SK-N-SH (cell line): ENCODE measurements around the gene CDKAL1. TPM values are rescaled to one million over a fixed set of nuclear protein-coding genes. Genes with fewer than 3 reads are reported as not detected.

ENCODE experiments used
- CTCF ChIA-PET: fragments of 300-600, 350-600 bp; formaldehyde crosslinking; extraction: SDS; loops from one replicate; lab custom pipeline; 2021; lab: Yijun Ruan, JAX
- POLR2A ChIA-PET: fragments of 350-600 bp; sonication (Branson Sonifier 250); formaldehyde crosslinking; extraction: SDS; loops from one replicate; lab custom pipeline; 2020; ENCODE audit warnings: antibody characterized with exemption, inconsistent platforms; lab: Yijun Ruan, JAX
- DNase-seq: peaks from one replicate; pipeline ENCODE4 v3.0.0; 2012
- H2AFZ ChIP-seq: fragments of 200-600 bp; sonication (generic); 2 replicates; pipeline ENCODE4 v1.8.1; 2016; ENCODE audit warnings: antibody characterized with exemption, mild to moderate bottlenecking, low read depth
- H3F3A ChIP-seq: fragments of 200-600 bp; sonication (generic); replicated peaks from 2 replicates; pipeline ENCODE3; 2016; ENCODE audit warnings: antibody characterized with exemption, mild to moderate bottlenecking; ENCODE audit not compliant: insufficient read depth
- H3K27ac ChIP-seq, 2 experiments: fragments of 200-500 bp in 1 of 2; fragments of 200-600 bp in 1 of 2; sonication (Bioruptor generic) in 1 of 2; sonication (generic), shearing (Covaris generic) in 1 of 2; 2 replicates each; pipeline versions ENCODE4 v1.5.1 to v1.6.1; 2014 to 2016; ENCODE audit warnings: low read depth in 2 of 2, inconsistent platforms in 1 of 2, low read length in 1 of 2, mild to moderate bottlenecking in 1 of 2, mixed read lengths in 1 of 2
- H3K27me3 ChIP-seq: fragments of 200-600 bp; sonication (generic), shearing (Covaris generic); 2 replicates; pipeline ENCODE4 v1.6.1; 2016; ENCODE audit warnings: mixed run types; ENCODE audit not compliant: insufficient read depth
- H3K36me3 ChIP-seq, 2 experiments: fragments of 200-500 bp in 1 of 2; fragments of 200-600 bp in 1 of 2; sonication (Bioruptor generic) in 1 of 2; sonication (generic) in 1 of 2; replicated peaks in 1 of 2; 2 replicates each; pipeline versions ENCODE3 to v1.5.1; 2014 to 2016; ENCODE audit warnings: low read length in 1 of 2, mild to moderate bottlenecking in 1 of 2; ENCODE audit not compliant: insufficient read depth in 2 of 2, control insufficient read depth in 1 of 2
- H3K4me1 ChIP-seq, 2 experiments: fragments of 200-500 bp in 1 of 2; fragments of 200-600 bp in 1 of 2; sonication (Bioruptor generic) in 1 of 2; sonication (generic), shearing (Covaris generic) in 1 of 2; 2 replicates each; pipeline versions ENCODE4 v1.5.1 to v1.6.1; 2014 to 2016; ENCODE audit warnings: low read depth in 1 of 2, low read length in 1 of 2, mixed run types in 1 of 2; ENCODE audit not compliant: insufficient read depth in 2 of 2, control insufficient read depth in 1 of 2
- H3K4me2 ChIP-seq: fragments of 200-600 bp; sonication (generic), shearing (Covaris generic); 2 replicates; pipeline ENCODE4 v1.6.1; 2017; ENCODE audit warnings: mixed run types
- H3K4me3 ChIP-seq, 2 experiments: fragments of 200-500 bp in 1 of 2; fragments of 200-600 bp in 1 of 2; sonication (Bioruptor generic) in 1 of 2; sonication (generic), shearing (Covaris generic) in 1 of 2; 2 replicates each; pipeline versions ENCODE4 v1.5.1 to v1.8.1; 2014 to 2016; ENCODE audit warnings: low read depth in 2 of 2, inconsistent platforms in 1 of 2, low read length in 1 of 2, mild to moderate bottlenecking in 1 of 2, mixed read lengths in 1 of 2, moderate library complexity in 1 of 2
- H3K79me2 ChIP-seq: fragments of 200-600 bp; sonication (generic); 2 replicates; pipeline ENCODE4 v1.8.1; 2017; ENCODE audit warnings: mild to moderate bottlenecking; ENCODE audit not compliant: insufficient read depth
- H3K9ac ChIP-seq: fragments of 200-600 bp; sonication (generic); 2 replicates; pipeline ENCODE4 v1.6.1; 2017; ENCODE audit warnings: mixed run types
- H3K9me2 ChIP-seq: fragments of 200-600 bp; sonication (generic); 2 replicates; pipeline ENCODE4 v1.6.1; 2017; ENCODE audit warnings: mixed run types
- H3K9me3 ChIP-seq: fragments of 200-600 bp; sonication (generic); 2 replicates; pipeline ENCODE4 v1.6.1; 2017; ENCODE audit warnings: mixed run types, mild to moderate bottlenecking, moderate library complexity
- H4K20me1 ChIP-seq: fragments of 200-600 bp; sonication (generic); 2 replicates; pipeline ENCODE4 v1.6.1; 2017; ENCODE audit warnings: mild to moderate bottlenecking, mixed run types; ENCODE audit not compliant: insufficient read depth
- ELF1 ChIP-seq: IDR thresholded peaks from 2 replicates; pipeline ENCODE4 v1.4.0; 2012
- EP300 ChIP-seq, 2 experiments: IDR thresholded peaks; 2 replicates each; pipeline versions ENCODE4 v1.4.0 to v1.6.1; 2012; ENCODE audit warnings: borderline replicate concordance in 1 of 2, low read depth in 1 of 2, low read length in 1 of 2
- FOXJ3 ChIP-seq: sonication (generic); formaldehyde crosslinking; IDR thresholded peaks from 2 replicates; pipeline ENCODE4 v1.5.1; 2020; ENCODE audit warnings: mild to moderate bottlenecking, missing genetic modification reagents
- GATA2 ChIP-seq: sonication (generic); formaldehyde crosslinking; IDR thresholded peaks from 2 replicates; pipeline ENCODE4 v1.5.0; 2020; ENCODE audit warnings: mild to moderate bottlenecking, missing genetic modification reagents
- JUND ChIP-seq: IDR thresholded peaks from 2 replicates; pipeline ENCODE4 v1.4.0; 2012
- NFIC ChIP-seq: IDR thresholded peaks from 2 replicates; pipeline ENCODE4 v1.4.0; 2012; ENCODE audit warnings: borderline replicate concordance
- NRF1 ChIP-seq: IDR thresholded peaks from 2 replicates; pipeline ENCODE4 v1.6.1; 2012; ENCODE audit warnings: low read depth, mild to moderate bottlenecking, low read length
- POLR2AphosphoS5 ChIP-seq: IDR thresholded peaks from 2 replicates; pipeline ENCODE4 v1.6.1; 2012; ENCODE audit warnings: low read depth, low read length
- RFX5 ChIP-seq: IDR thresholded peaks from 2 replicates; pipeline ENCODE4 v1.6.1; 2012; ENCODE audit warnings: mild to moderate bottlenecking, improper control_type of control experiment, low read length
- RXRA ChIP-seq: IDR thresholded peaks from 2 replicates; pipeline ENCODE4 v1.4.0; 2012; ENCODE audit warnings: low read depth, mild to moderate bottlenecking, borderline replicate concordance
- SMC3 ChIP-seq: IDR thresholded peaks from 2 replicates; pipeline ENCODE4 v1.6.1; 2012; ENCODE audit warnings: low read depth, low read length, improper control_type of control experiment
- TAF1 ChIP-seq: IDR thresholded peaks from 2 replicates; pipeline ENCODE4 v1.6.1; 2012; ENCODE audit warnings: low read depth, mild to moderate bottlenecking, low read length, moderate library complexity, borderline replicate concordance
- TCF12 ChIP-seq: IDR thresholded peaks from 2 replicates; pipeline ENCODE4 v1.4.0; 2012
- TEAD4 ChIP-seq: IDR thresholded peaks from 2 replicates; pipeline ENCODE4 v1.4.0; 2012; ENCODE audit warnings: mild to moderate bottlenecking, borderline replicate concordance; ENCODE audit not compliant: insufficient read depth
- YY1 ChIP-seq: IDR thresholded peaks from 2 replicates; pipeline ENCODE4 v1.4.0; 2012; ENCODE audit warnings: low read depth, mild to moderate bottlenecking
- WGBS: methylation state at CpG from one replicate; pipeline ENCODE4 v1.1.6; 2017; ENCODE audit warnings: low lambda C conversion rate; 5-methylcytosine and 5-hydroxymethylcytosine counted together
- polyA plus RNA-seq, 3 experiments: library from polyadenylated mRNA; depleted of rRNA; stranded (reverse); fragments of >200 nt; gene quantifications; 2 replicates each; pipeline ENCODE4 v1.2.3, GENCODE V29; 2012
- TF ChIP-seq, protein P1 (sequence below): fragments of 200-600 bp; sonication (generic); IDR thresholded peaks from 2 replicates; pipeline ENCODE4 v1.6.1; 2017; ENCODE audit warnings: antibody characterized with exemption, mild to moderate bottlenecking, moderate library complexity
- TF ChIP-seq, protein P2 (sequence below): IDR thresholded peaks from 2 replicates; pipeline ENCODE4 v1.4.0; 2012; ENCODE audit warnings: low read depth
- TF ChIP-seq, protein P3 (sequence below): IDR thresholded peaks from 2 replicates; pipeline ENCODE4; 2012
- TF ChIP-seq, protein P4 (sequence below): fragments of 150-350 bp; IDR thresholded peaks from 2 replicates; pipeline ENCODE4 v1.6.1; 2017; ENCODE audit warnings: antibody characterized with exemption, low read length, low read depth, borderline replicate concordance
- TF ChIP-seq, protein P5 (sequence below): IDR thresholded peaks from 2 replicates; pipeline ENCODE4 v1.6.1; 2012; ENCODE audit warnings: mild to moderate bottlenecking, low read depth, low read length, moderate library complexity

CDKAL1 gene
- polyA plus RNA-seq, 1 of the 3 experiments (the other 2 are of a cell fraction): 2.6 TPM

DNA sequence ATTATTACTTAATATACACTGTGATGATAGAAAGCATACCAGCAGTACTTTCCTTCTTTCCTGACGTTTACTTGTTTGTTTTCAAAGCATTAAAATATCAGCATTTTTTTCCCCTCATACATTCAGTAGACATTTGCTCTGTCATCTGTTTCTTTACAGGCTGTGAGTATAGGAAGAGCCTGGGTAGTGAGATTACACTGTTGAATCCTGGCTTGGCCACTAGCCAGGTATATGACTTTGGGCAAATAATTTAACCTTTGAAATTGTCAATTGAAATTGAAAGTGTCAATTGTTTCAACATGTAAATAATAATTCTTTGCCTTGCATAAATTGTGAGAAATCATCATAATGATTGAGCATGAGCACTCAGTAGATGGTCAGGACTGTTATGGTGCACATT lies 336.2 kb downstream of the CDKAL1 start:
- Histone ChIP-seq H3K4me2 (no peak overlapping the region), H3K9me3 (no peaks in the 10 kb centered on the region), H2AFZ (no peak overlapping the region), H3K27ac (no peak overlapping the region; a peak in 1 of 4 replicates), H3F3A (no peaks in the 10 kb centered on the region), H3K79me2 (no peaks in the 10 kb centered on the region), H3K9ac (no peak overlapping the region), H4K20me1 (no peaks in the 10 kb centered on the region), H3K4me1 (peaks cover under 1 to 17% of the 10 kb centered on the region in 2 experiments; a peak in 3 of 4 replicates), H3K36me3 (no peaks in the 10 kb centered on the region), H3K4me3 (no peak overlapping the region), H3K9me2 (no peaks in the 10 kb centered on the region), H3K27me3 (no peaks in the 10 kb centered on the region)
- POLR2A ChIA-PET: no interaction called here
- 78% methylated on average over 1 of the region's 1 CpG for WGBS
- TF ChIP-seq, protein P1, sequence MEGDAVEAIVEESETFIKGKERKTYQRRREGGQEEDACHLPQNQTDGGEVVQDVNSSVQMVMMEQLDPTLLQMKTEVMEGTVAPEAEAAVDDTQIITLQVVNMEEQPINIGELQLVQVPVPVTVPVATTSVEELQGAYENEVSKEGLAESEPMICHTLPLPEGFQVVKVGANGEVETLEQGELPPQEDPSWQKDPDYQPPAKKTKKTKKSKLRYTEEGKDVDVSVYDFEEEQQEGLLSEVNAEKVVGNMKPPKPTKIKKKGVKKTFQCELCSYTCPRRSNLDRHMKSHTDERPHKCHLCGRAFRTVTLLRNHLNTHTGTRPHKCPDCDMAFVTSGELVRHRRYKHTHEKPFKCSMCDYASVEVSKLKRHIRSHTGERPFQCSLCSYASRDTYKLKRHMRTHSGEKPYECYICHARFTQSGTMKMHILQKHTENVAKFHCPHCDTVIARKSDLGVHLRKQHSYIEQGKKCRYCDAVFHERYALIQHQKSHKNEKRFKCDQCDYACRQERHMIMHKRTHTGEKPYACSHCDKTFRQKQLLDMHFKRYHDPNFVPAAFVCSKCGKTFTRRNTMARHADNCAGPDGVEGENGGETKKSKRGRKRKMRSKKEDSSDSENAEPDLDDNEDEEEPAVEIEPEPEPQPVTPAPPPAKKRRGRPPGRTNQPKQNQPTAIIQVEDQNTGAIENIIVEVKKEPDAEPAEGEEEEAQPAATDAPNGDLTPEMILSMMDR: no peak
- TF ChIP-seq TEAD4: no peak
- TF ChIP-seq YY1: no peak
- TF ChIP-seq FOXJ3: no peak
- TF ChIP-seq NRF1: no peak
- no peak for TF ChIP-seq JUND
- TF ChIP-seq ELF1: no peak
- no peak for TF ChIP-seq TCF12
- TF ChIP-seq, protein P2, sequence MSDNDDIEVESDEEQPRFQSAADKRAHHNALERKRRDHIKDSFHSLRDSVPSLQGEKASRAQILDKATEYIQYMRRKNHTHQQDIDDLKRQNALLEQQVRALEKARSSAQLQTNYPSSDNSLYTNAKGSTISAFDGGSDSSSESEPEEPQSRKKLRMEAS: no peak
- TF ChIP-seq, protein P3, sequence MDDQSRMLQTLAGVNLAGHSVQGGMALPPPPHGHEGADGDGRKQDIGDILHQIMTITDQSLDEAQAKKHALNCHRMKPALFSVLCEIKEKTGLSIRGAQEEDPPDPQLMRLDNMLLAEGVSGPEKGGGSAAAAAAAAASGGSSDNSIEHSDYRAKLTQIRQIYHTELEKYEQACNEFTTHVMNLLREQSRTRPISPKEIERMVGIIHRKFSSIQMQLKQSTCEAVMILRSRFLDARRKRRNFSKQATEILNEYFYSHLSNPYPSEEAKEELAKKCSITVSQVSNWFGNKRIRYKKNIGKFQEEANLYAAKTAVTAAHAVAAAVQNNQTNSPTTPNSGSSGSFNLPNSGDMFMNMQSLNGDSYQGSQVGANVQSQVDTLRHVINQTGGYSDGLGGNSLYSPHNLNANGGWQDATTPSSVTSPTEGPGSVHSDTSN: no peak
- no peak for TF ChIP-seq RFX5
- TF ChIP-seq NFIC: no peak
- no peak for TF ChIP-seq EP300 (IDR thresholded peaks at IDR 0.05; ENCODE audit: borderline replicate concordance in 1 of 2, low read depth in 1 of 2, low read length in 1 of 2)
- no peak for TF ChIP-seq POLR2AphosphoS5
- TF ChIP-seq, protein P4, sequence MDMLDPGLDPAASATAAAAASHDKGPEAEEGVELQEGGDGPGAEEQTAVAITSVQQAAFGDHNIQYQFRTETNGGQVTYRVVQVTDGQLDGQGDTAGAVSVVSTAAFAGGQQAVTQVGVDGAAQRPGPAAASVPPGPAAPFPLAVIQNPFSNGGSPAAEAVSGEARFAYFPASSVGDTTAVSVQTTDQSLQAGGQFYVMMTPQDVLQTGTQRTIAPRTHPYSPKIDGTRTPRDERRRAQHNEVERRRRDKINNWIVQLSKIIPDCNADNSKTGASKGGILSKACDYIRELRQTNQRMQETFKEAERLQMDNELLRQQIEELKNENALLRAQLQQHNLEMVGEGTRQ: no peak
- TF ChIP-seq TAF1: no peak
- TF ChIP-seq, protein P5, sequence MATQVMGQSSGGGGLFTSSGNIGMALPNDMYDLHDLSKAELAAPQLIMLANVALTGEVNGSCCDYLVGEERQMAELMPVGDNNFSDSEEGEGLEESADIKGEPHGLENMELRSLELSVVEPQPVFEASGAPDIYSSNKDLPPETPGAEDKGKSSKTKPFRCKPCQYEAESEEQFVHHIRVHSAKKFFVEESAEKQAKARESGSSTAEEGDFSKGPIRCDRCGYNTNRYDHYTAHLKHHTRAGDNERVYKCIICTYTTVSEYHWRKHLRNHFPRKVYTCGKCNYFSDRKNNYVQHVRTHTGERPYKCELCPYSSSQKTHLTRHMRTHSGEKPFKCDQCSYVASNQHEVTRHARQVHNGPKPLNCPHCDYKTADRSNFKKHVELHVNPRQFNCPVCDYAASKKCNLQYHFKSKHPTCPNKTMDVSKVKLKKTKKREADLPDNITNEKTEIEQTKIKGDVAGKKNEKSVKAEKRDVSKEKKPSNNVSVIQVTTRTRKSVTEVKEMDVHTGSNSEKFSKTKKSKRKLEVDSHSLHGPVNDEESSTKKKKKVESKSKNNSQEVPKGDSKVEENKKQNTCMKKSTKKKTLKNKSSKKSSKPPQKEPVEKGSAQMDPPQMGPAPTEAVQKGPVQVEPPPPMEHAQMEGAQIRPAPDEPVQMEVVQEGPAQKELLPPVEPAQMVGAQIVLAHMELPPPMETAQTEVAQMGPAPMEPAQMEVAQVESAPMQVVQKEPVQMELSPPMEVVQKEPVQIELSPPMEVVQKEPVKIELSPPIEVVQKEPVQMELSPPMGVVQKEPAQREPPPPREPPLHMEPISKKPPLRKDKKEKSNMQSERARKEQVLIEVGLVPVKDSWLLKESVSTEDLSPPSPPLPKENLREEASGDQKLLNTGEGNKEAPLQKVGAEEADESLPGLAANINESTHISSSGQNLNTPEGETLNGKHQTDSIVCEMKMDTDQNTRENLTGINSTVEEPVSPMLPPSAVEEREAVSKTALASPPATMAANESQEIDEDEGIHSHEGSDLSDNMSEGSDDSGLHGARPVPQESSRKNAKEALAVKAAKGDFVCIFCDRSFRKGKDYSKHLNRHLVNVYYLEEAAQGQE: no peak
- no peak for TF ChIP-seq GATA2 (CRISPR knock-in tag)
- no peak for TF ChIP-seq SMC3
- TF ChIP-seq RXRA: no peak
- DNase-seq: no peak
- CTCF ChIA-PET: interaction anchor here (2.3 kb wide), 1 partner anchor 9 kb away, joined by 5 read pairs; no protein-coding TSS in a partner anchor
